Measurements from ENCODE around the gene KIAA1217. TPM values are rescaled to one million over a fixed set of nuclear protein-coding genes. Genes with fewer than 3 reads are reported as not detected.

The KIAA1217 gene
- total and polyA plus RNA-seq, 8 donors = 11.9 to 36.7 (median 19.8) TPM

GRCh38 chr10:24242562-24242961, 33.6 kb downstream of the KIAA1217 start:
- Histone ChIP-seq H3K4me3 (no peak overlapping the region), H3K36me3 (no peaks in the 10 kb centered on the region), H3K27me3 (no peaks in the 10 kb centered on the region), H3K27ac (no peak overlapping the region), H3K9me3 (no peaks in the 10 kb centered on the region), H3K4me1 (peaks cover 6 to 25% (median 22%) of the 10 kb centered on the region in 3 donors)
- TF ChIP-seq, protein P1, sequence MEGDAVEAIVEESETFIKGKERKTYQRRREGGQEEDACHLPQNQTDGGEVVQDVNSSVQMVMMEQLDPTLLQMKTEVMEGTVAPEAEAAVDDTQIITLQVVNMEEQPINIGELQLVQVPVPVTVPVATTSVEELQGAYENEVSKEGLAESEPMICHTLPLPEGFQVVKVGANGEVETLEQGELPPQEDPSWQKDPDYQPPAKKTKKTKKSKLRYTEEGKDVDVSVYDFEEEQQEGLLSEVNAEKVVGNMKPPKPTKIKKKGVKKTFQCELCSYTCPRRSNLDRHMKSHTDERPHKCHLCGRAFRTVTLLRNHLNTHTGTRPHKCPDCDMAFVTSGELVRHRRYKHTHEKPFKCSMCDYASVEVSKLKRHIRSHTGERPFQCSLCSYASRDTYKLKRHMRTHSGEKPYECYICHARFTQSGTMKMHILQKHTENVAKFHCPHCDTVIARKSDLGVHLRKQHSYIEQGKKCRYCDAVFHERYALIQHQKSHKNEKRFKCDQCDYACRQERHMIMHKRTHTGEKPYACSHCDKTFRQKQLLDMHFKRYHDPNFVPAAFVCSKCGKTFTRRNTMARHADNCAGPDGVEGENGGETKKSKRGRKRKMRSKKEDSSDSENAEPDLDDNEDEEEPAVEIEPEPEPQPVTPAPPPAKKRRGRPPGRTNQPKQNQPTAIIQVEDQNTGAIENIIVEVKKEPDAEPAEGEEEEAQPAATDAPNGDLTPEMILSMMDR (IDR thresholded peaks at IDR 0.05) = no peak
- DNase-seq (no peak), ATAC-seq (no peak), FAIRE-seq (peak; percentile 56)
- intact Hi-C loops (cut with DNase I) = no loop called here
- WGBS, 2 donors = 80 to 81% methylated on average over 4 of the region's 4 CpGs

GRCh38 chr10:24246365-24246764, 37.4 kb downstream of the KIAA1217 start:
- H3K36me3 ChIP-seq = no peaks in the 10 kb centered on the region
- 61 to 76% methylated on average over 5 of the region's 5 CpGs for WGBS, 2 donors
- peaks cover 0 to 4% (median 2%) of the 10 kb centered on the region in 3 donors for H3K4me1 ChIP-seq
- ATAC-seq (no peak), FAIRE-seq (no peak), DNase-seq (no peak)
- H3K27me3 ChIP-seq = no peaks in the 10 kb centered on the region
- H3K9me3 ChIP-seq = no peaks in the 10 kb centered on the region
- no peak overlapping the region for H3K4me3 ChIP-seq
- no peak overlapping the region for H3K27ac ChIP-seq
- TF ChIP-seq, protein P1 (IDR thresholded peaks at IDR 0.05) = no peak
- intact Hi-C loops (cut with DNase I) = no loop called here

DNA sequence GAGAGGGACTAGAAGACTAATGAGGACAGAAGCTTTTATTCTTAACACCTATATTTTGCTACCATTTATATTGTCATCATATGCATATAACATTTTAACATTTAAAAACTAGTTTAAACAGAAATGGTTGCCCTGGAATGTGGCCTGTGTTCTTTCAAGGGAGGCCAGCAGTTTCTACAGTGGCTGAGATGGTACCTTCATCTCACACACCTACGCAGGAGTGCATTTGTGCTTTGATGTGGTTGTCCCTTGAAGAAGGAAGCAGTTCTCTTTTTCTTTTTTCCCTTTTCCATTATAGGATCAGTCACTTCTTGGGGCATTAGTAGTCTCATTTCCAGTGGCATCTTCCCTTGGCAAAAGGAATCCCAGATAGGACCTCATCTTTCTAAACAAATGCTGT, 38.9 kb downstream of the KIAA1217 start:
- H3K36me3 ChIP-seq = no peaks in the 10 kb centered on the region
- intact Hi-C loops (cut with DNase I) = no loop called here
- no peak overlapping the region for H3K4me3 ChIP-seq
- H3K4me1 ChIP-seq = peaks cover 0 to 7% (median 0%) of the 10 kb centered on the region in 3 donors
- no peaks in the 10 kb centered on the region for H3K27me3 ChIP-seq
- H3K27ac ChIP-seq = no peak overlapping the region
- no peak for ATAC-seq
- no peak for FAIRE-seq
- WGBS, 2 donors = 63 to 97% methylated on average over 1 of the region's 1 CpG
- TF ChIP-seq, protein P1 (IDR thresholded peaks at IDR 0.05) = no peak
- DNase-seq = no peak
- no peaks in the 10 kb centered on the region for H3K9me3 ChIP-seq

DNA sequence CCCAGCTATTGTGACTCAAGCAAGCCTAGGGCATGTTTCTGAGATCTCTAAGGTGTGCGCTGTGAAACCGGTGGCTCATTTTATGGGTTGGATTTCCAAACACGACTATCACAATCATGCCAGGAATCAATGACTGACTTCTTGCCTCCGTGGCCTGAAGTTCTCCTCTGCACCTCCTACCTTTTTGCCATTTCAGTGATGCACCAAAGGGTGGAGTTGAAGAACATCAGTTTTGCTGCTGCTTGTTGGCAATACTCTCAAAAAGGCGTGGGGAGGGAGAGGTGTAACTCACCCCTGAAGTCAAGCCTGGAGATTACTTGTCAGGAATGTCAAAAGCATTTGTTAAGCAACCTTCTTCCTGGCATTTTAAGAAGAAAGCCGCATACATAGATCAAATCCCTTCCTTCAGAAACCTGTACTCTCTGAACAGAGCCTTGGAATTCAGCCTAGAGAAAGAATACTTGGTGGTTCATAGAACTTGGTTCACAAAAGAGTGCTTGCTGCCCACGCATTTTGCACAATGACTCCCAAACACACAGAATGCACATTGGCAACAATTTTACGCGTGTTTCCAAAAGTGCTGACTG, 41.0 kb downstream of the KIAA1217 start:
- ATAC-seq (no peak), FAIRE-seq (no peak), DNase-seq (no peak)
- Histone ChIP-seq H3K36me3 (no peaks in the 10 kb centered on the region), H3K27ac (no peak overlapping the region), H3K4me3 (no peak overlapping the region), H3K9me3 (no peaks in the 10 kb centered on the region), H3K4me1 (peaks cover 0 to 7% (median 0%) of the 10 kb centered on the region in 3 donors), H3K27me3 (no peaks in the 10 kb centered on the region)
- 82 to 85% methylated on average over 9 of the region's 9 CpGs for whole genome bisulfite sequencing, 2 donors
- intact Hi-C loops (cut with DNase I) = no loop called here
- TF ChIP-seq, protein P1 (IDR thresholded peaks at IDR 0.05) = no peak

DNA sequence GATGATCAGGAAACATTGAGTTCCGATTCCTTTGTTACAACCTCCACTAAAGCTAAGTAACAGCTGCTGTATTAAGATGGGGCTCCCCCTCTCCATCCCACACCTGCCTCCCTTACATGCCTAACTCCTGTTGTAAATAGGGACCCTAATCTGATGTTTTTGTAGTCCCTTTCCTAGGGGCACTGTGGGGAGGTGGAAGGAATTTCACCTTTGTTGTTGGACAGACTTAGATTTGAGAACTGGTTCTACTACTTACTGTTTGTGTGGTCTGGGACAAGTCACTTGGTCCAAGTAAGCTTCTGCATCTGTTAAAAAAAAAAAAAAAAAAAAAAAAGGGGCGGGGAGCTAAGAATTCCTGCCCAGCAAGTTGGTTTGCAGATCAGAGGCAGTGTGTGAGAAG, 42.6 kb downstream of the KIAA1217 start:
- DNase-seq = peak in 1 of 6 donors; percentile 21
- Histone ChIP-seq H3K27ac (peak overlapping the region in 3 of 4 donors; percentile 18 to 72 (median 25)), H3K9me3 (no peaks in the 10 kb centered on the region), H3K27me3 (no peaks in the 10 kb centered on the region), H3K36me3 (no peaks in the 10 kb centered on the region), H3K4me3 (no peak overlapping the region), H3K4me1 (peaks cover 0 to 7% (median 0%) of the 10 kb centered on the region in 3 donors)
- 27 to 28% methylated on average over 2 of the region's 2 CpGs for WGBS, 2 donors
- no peak for FAIRE-seq
- ATAC-seq = peak; percentile 63 to 91 (median 80)
- intact Hi-C loops (cut with DNase I) = no loop called here
- TF ChIP-seq, protein P1 (IDR thresholded peaks at IDR 0.05) = no peak
